ENCODE measurements around the gene KITLG.
"Not testable (repeated sequence)": the region's sequence is repeated elsewhere in the genome, so short reads cannot be mapped to it uniquely, and the experiment has no call there.

Gene KITLG

GRCh38 chr12:88552610-88553079, 27.6 kb downstream of the KITLG start:
- TF ChIP-seq EZH2 (optimal IDR thresholded peaks at IDR 0.05; ENCODE audit: low read depth, low read length) (no peak), CTCF (IDR thresholded peaks at IDR 0.05; ENCODE audit: low read length) (no peak), EZH2phosphoT487 (IDR thresholded peaks at IDR 0.05; ENCODE audit: low read length) (no peak)
- Histone ChIP-seq H3K4me3 (ENCODE audit: low read length) (no peak overlapping the region), H3K27ac (ENCODE audit: low read length) (no peak overlapping the region), H3K9ac (ENCODE audit: low read length) (no peak overlapping the region), H3K4me1 (ENCODE audit: low read length) (no peaks in the 10 kb centered on the region), H3K79me2 (ENCODE audit: low read length) (no peaks in the 10 kb centered on the region), H3F3A (ENCODE audit: insufficient read depth, low read length) (no peaks in the 10 kb centered on the region), H3K27me3 (replicated peaks; ENCODE audit: insufficient read depth, low read length) (no peaks in the 10 kb centered on the region), H3K9me3 (replicated peaks; ENCODE audit: insufficient read depth, low read length) (no peaks in the 10 kb centered on the region), H4K20me1 (ENCODE audit: insufficient read depth, low read length) (no peaks in the 10 kb centered on the region), H3K9me2 (replicated peaks; ENCODE audit: insufficient read depth, low read length) (no peaks in the 10 kb centered on the region), H3K4me2 (ENCODE audit: low read depth, low read length) (no peak overlapping the region), H2AFZ (ENCODE audit: low read length) (no peak overlapping the region), H3K36me3 (replicated peaks; ENCODE audit: insufficient read depth, low read length) (no peaks in the 10 kb centered on the region)
- DNase-seq: no peak

GRCh38 chr12:88549929-88550328, 30.3 kb downstream of the KITLG start:
- Histone ChIP-seq H3K9me3 (replicated peaks; ENCODE audit: insufficient read depth, low read length) (no peaks in the 10 kb centered on the region), H3K4me1 (ENCODE audit: low read length) (no peaks in the 10 kb centered on the region), H3K9ac (ENCODE audit: low read length) (no peak overlapping the region), H3K4me3 (ENCODE audit: low read length) (no peak overlapping the region), H3K79me2 (ENCODE audit: low read length) (no peaks in the 10 kb centered on the region), H2AFZ (ENCODE audit: low read length) (no peak overlapping the region), H3K36me3 (replicated peaks; ENCODE audit: insufficient read depth, low read length) (no peaks in the 10 kb centered on the region), H3K4me2 (ENCODE audit: low read depth, low read length) (no peak overlapping the region), H3K27ac (ENCODE audit: low read length) (no peak overlapping the region), H3K27me3 (replicated peaks; ENCODE audit: insufficient read depth, low read length) (no peaks in the 10 kb centered on the region), H3F3A (ENCODE audit: insufficient read depth, low read length) (no peaks in the 10 kb centered on the region), H4K20me1 (ENCODE audit: insufficient read depth, low read length) (no peaks in the 10 kb centered on the region), H3K9me2 (replicated peaks; ENCODE audit: insufficient read depth, low read length) (no peaks in the 10 kb centered on the region)
- no peak for DNase-seq
- no peak for TF ChIP-seq EZH2phosphoT487 (IDR thresholded peaks at IDR 0.05; ENCODE audit: low read length)
- TF ChIP-seq EZH2 (optimal IDR thresholded peaks at IDR 0.05; ENCODE audit: low read depth, low read length): no peak
- TF ChIP-seq CTCF (IDR thresholded peaks at IDR 0.05; ENCODE audit: low read length): no peak

- not testable (repeated sequence) for H3K79me2 ChIP-seq (ENCODE audit: low read length); H3K4me3 ChIP-seq (ENCODE audit: low read length); H3K9ac ChIP-seq (ENCODE audit: low read length); H3K27ac ChIP-seq (ENCODE audit: low read length); DNase-seq; H4K20me1 ChIP-seq (ENCODE audit: insufficient read depth, low read length); H3F3A ChIP-seq (ENCODE audit: insufficient read depth, low read length); H3K4me2 ChIP-seq (ENCODE audit: low read depth, low read length); H3K27me3 ChIP-seq (replicated peaks; ENCODE audit: insufficient read depth, low read length); H3K36me3 ChIP-seq (replicated peaks; ENCODE audit: insufficient read depth, low read length); H2AFZ ChIP-seq (ENCODE audit: low read length); H3K4me1 ChIP-seq (ENCODE audit: low read length); H3K9me2 ChIP-seq (replicated peaks; ENCODE audit: insufficient read depth, low read length); H3K9me3 ChIP-seq (replicated peaks; ENCODE audit: insufficient read depth, low read length)
Observed at GRCh38 chr12:88547949-88548348, 32.3 kb downstream of the KITLG start.

GRCh38 chr12:88546853-88547252, 33.4 kb downstream of the KITLG start:
- Histone ChIP-seq H3K4me3 (ENCODE audit: low read length) (no peak overlapping the region), H3K9me2 (replicated peaks; ENCODE audit: insufficient read depth, low read length) (no peaks in the 10 kb centered on the region), H3K4me1 (ENCODE audit: low read length) (no peaks in the 10 kb centered on the region), H3K4me2 (ENCODE audit: low read depth, low read length) (no peak overlapping the region), H3F3A (ENCODE audit: insufficient read depth, low read length) (no peaks in the 10 kb centered on the region), H3K27ac (ENCODE audit: low read length) (no peak overlapping the region), H3K79me2 (ENCODE audit: low read length) (no peaks in the 10 kb centered on the region), H3K9me3 (replicated peaks; ENCODE audit: insufficient read depth, low read length) (no peaks in the 10 kb centered on the region), H4K20me1 (ENCODE audit: insufficient read depth, low read length) (no peaks in the 10 kb centered on the region), H3K9ac (ENCODE audit: low read length) (no peak overlapping the region), H2AFZ (ENCODE audit: low read length) (no peak overlapping the region), H3K27me3 (replicated peaks; ENCODE audit: insufficient read depth, low read length) (no peaks in the 10 kb centered on the region), H3K36me3 (replicated peaks; ENCODE audit: insufficient read depth, low read length) (no peaks in the 10 kb centered on the region)
- no peak for DNase-seq
- no peak for TF ChIP-seq EZH2phosphoT487 (IDR thresholded peaks at IDR 0.05; ENCODE audit: low read length)
- TF ChIP-seq CTCF (IDR thresholded peaks at IDR 0.05; ENCODE audit: low read length): no peak
- TF ChIP-seq EZH2 (optimal IDR thresholded peaks at IDR 0.05; ENCODE audit: low read depth, low read length): no peak

Measured in MM.1S (cell line).